GM23338 (cell line): Measurements from ENCODE around the gene MEGF6.

ENCODE experiments used
- CREB1 ChIP-seq: fragments of 250-450 bp; sonication (Bioruptor Pico); IDR thresholded peaks from 2 replicates; pipeline ENCODE4 v1.5.0; 2020; ENCODE audit warnings: low read depth, mild to moderate bottlenecking, moderate library complexity
- EZH2 ChIP-seq: fragments of 200-600 bp; sonication (generic); IDR thresholded peaks from one replicate; pipeline ENCODE4 v1.8.0; 2017; ENCODE audit warnings: antibody characterized with exemption, mild to moderate bottlenecking, low read depth; ENCODE audit not compliant: unreplicated experiment
- EZH2phosphoT487 ChIP-seq: fragments of 200-600 bp; sonication (generic); IDR thresholded peaks from one replicate; pipeline ENCODE4 v1.8.1; 2018; ENCODE audit warnings: antibody characterized with exemption; ENCODE audit not compliant: unreplicated experiment
- JUNB ChIP-seq: IDR thresholded peaks from one replicate; pipeline ENCODE4 v1.6.1; 2016; ENCODE audit warnings: antibody characterized with exemption; ENCODE audit not compliant: unreplicated experiment
- POLR2AphosphoS5 ChIP-seq: IDR thresholded peaks from 2 replicates; pipeline ENCODE4 v1.6.1; 2016; ENCODE audit warnings: antibody characterized with exemption, low read depth
- ZNF331 ChIP-seq: fragments of 250-450 bp; sonication (Bioruptor Pico); IDR thresholded peaks from 2 replicates; pipeline ENCODE4 v1.5.0; 2020; ENCODE audit warnings: low read depth, mild to moderate bottlenecking, moderate library complexity
- TF ChIP-seq, protein P1 (sequence below), 2 experiments: fragments of 200-600 bp in 1 of 2; sonication (generic) in 1 of 2; conservative IDR thresholded peaks; 2 replicates each; pipeline versions ENCODE4 v1.5.1 to v1.6.1; 2016 to 2017; ENCODE audit warnings: antibody characterized with exemption in 2 of 2, low read depth in 2 of 2, mild to moderate bottlenecking in 2 of 2, moderate library complexity in 1 of 2
- TF ChIP-seq, protein P2 (sequence below): IDR thresholded peaks from one replicate; pipeline ENCODE4 v1.6.1; 2018; ENCODE audit warnings: antibody characterized with exemption; ENCODE audit not compliant: unreplicated experiment

DNA sequence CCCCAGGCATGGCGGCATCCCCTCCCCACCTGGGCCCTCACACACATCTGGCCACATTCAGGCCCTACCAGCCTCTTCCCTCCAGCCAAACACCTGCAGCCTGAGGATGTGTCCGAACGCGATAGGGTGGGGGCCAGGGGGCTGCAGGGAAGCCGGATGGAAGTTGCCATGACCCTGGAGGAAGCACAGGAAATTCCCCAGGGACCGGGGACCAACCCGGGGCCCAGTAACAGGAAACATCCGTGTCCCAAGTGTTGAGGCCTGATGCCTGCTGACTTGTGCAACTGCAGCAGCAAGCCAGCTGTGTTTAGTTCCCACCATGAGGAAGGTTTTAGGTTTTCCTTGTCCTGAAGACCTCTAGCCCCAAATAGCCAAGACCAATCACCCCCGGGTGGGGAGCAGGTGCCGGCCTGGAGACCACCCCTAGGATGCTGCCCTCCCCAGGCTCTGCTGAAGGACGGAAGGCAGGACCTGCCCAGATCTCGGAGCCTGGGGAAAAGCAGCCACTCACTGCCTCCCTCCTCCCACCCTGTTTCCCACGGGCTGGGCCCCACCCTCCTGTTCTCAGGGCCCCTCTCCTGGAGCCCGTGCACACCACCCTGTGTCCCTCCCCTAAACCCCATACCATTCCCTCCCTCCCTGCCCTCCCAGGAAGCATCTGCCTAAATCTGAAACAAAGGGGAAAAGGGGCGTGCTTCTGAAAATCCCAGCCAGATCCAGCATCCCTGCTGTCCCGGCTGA lies 29.8 kb downstream of the MEGF6 start:
- TF ChIP-seq, protein P1, sequence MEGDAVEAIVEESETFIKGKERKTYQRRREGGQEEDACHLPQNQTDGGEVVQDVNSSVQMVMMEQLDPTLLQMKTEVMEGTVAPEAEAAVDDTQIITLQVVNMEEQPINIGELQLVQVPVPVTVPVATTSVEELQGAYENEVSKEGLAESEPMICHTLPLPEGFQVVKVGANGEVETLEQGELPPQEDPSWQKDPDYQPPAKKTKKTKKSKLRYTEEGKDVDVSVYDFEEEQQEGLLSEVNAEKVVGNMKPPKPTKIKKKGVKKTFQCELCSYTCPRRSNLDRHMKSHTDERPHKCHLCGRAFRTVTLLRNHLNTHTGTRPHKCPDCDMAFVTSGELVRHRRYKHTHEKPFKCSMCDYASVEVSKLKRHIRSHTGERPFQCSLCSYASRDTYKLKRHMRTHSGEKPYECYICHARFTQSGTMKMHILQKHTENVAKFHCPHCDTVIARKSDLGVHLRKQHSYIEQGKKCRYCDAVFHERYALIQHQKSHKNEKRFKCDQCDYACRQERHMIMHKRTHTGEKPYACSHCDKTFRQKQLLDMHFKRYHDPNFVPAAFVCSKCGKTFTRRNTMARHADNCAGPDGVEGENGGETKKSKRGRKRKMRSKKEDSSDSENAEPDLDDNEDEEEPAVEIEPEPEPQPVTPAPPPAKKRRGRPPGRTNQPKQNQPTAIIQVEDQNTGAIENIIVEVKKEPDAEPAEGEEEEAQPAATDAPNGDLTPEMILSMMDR (conservative IDR thresholded peaks at IDR 0.05; ENCODE audit: low read depth in 2 of 2): no peak
- TF ChIP-seq EZH2 (no peak), JUNB (no peak), CREB1 (CRISPR knock-in tag) (no peak), ZNF331 (CRISPR knock-in tag) (no peak), POLR2AphosphoS5 (no peak), EZH2phosphoT487 (no peak)
- TF ChIP-seq, protein P2, sequence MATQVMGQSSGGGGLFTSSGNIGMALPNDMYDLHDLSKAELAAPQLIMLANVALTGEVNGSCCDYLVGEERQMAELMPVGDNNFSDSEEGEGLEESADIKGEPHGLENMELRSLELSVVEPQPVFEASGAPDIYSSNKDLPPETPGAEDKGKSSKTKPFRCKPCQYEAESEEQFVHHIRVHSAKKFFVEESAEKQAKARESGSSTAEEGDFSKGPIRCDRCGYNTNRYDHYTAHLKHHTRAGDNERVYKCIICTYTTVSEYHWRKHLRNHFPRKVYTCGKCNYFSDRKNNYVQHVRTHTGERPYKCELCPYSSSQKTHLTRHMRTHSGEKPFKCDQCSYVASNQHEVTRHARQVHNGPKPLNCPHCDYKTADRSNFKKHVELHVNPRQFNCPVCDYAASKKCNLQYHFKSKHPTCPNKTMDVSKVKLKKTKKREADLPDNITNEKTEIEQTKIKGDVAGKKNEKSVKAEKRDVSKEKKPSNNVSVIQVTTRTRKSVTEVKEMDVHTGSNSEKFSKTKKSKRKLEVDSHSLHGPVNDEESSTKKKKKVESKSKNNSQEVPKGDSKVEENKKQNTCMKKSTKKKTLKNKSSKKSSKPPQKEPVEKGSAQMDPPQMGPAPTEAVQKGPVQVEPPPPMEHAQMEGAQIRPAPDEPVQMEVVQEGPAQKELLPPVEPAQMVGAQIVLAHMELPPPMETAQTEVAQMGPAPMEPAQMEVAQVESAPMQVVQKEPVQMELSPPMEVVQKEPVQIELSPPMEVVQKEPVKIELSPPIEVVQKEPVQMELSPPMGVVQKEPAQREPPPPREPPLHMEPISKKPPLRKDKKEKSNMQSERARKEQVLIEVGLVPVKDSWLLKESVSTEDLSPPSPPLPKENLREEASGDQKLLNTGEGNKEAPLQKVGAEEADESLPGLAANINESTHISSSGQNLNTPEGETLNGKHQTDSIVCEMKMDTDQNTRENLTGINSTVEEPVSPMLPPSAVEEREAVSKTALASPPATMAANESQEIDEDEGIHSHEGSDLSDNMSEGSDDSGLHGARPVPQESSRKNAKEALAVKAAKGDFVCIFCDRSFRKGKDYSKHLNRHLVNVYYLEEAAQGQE: no peak
